Ishikawa (cell line): ENCODE data around the gene CACNA1C.

Source experiments
- CEBPB ChIP-seq: IDR thresholded peaks from 2 replicates; pipeline ENCODE4 v1.6.1; 2012
- CREB1 ChIP-seq: IDR thresholded peaks from 2 replicates; pipeline ENCODE4 v1.6.1; 2012; ENCODE audit warnings: low read depth
- EGR1 ChIP-seq: IDR thresholded peaks from 2 replicates; pipeline ENCODE4 v1.6.1; 2012
- EP300 ChIP-seq: IDR thresholded peaks from 2 replicates; pipeline ENCODE4 v1.6.1; 2012; ENCODE audit warnings: borderline replicate concordance
- FOXM1 ChIP-seq: IDR thresholded peaks from 2 replicates; pipeline ENCODE4 v1.6.1; 2012; ENCODE audit warnings: low read depth, borderline replicate concordance
- NFIC ChIP-seq: IDR thresholded peaks from 2 replicates; pipeline ENCODE4 v1.6.1; 2012
- RAD21 ChIP-seq: IDR thresholded peaks from 2 replicates; pipeline ENCODE4 v1.6.1; 2012; ENCODE audit warnings: low read depth
- TAF1 ChIP-seq: IDR thresholded peaks from 2 replicates; pipeline ENCODE4 v1.6.1; 2012; ENCODE audit warnings: low read depth, mild to moderate bottlenecking
- TCF12 ChIP-seq: IDR thresholded peaks from 2 replicates; pipeline ENCODE4 v1.6.1; 2012; ENCODE audit warnings: low read depth
- TEAD4 ChIP-seq: IDR thresholded peaks from 2 replicates; pipeline ENCODE4 v1.6.1; 2012
- YY1 ChIP-seq: IDR thresholded peaks from 2 replicates; pipeline ENCODE4 v1.6.1; 2012; ENCODE audit warnings: low read depth
- ZBTB7A ChIP-seq: IDR thresholded peaks from 2 replicates; pipeline ENCODE4 v1.6.1; 2012; ENCODE audit warnings: low read depth
- TF ChIP-seq, protein P1 (sequence below): IDR thresholded peaks from 2 replicates; pipeline ENCODE4 v1.6.1; 2012
- TF ChIP-seq, protein P2 (sequence below): IDR thresholded peaks from 2 replicates; pipeline ENCODE4 v1.6.1; 2012; ENCODE audit warnings: low read depth, mild to moderate bottlenecking
- TF ChIP-seq, protein P3 (sequence below): IDR thresholded peaks from 2 replicates; pipeline ENCODE4 v1.6.1; 2012

The CACNA1C gene

DNA sequence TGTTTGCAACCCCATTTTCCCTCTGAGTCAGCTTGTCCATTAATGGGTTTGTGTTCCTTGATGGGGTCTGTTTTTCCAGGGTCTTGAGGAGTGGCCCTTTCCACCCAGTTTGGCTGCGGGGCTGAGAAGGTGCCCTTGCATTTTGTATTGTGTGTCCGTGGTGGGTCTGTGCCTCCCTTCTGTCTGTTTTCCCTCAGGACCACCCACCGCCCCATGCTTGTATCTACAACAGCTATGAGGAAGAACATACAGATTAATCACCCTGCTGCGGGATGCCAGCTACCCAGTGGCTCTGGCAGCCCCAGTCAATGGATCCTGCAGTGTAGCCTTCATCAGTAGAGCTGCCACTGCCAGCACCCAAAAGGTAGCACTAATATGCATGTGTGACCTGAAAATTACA lies 235.7 kb downstream of the CACNA1C start:
- TF ChIP-seq NFIC, result no peak
- TF ChIP-seq EGR1, result no peak
- TF ChIP-seq, protein P1, sequence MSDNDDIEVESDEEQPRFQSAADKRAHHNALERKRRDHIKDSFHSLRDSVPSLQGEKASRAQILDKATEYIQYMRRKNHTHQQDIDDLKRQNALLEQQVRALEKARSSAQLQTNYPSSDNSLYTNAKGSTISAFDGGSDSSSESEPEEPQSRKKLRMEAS, result no peak
- TF ChIP-seq, protein P2, sequence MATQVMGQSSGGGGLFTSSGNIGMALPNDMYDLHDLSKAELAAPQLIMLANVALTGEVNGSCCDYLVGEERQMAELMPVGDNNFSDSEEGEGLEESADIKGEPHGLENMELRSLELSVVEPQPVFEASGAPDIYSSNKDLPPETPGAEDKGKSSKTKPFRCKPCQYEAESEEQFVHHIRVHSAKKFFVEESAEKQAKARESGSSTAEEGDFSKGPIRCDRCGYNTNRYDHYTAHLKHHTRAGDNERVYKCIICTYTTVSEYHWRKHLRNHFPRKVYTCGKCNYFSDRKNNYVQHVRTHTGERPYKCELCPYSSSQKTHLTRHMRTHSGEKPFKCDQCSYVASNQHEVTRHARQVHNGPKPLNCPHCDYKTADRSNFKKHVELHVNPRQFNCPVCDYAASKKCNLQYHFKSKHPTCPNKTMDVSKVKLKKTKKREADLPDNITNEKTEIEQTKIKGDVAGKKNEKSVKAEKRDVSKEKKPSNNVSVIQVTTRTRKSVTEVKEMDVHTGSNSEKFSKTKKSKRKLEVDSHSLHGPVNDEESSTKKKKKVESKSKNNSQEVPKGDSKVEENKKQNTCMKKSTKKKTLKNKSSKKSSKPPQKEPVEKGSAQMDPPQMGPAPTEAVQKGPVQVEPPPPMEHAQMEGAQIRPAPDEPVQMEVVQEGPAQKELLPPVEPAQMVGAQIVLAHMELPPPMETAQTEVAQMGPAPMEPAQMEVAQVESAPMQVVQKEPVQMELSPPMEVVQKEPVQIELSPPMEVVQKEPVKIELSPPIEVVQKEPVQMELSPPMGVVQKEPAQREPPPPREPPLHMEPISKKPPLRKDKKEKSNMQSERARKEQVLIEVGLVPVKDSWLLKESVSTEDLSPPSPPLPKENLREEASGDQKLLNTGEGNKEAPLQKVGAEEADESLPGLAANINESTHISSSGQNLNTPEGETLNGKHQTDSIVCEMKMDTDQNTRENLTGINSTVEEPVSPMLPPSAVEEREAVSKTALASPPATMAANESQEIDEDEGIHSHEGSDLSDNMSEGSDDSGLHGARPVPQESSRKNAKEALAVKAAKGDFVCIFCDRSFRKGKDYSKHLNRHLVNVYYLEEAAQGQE, result no peak
- no peak for TF ChIP-seq TAF1
- no peak for TF ChIP-seq ZBTB7A
- no peak for TF ChIP-seq TCF12
- no peak for TF ChIP-seq TEAD4
- TF ChIP-seq FOXM1, result no peak

DNA sequence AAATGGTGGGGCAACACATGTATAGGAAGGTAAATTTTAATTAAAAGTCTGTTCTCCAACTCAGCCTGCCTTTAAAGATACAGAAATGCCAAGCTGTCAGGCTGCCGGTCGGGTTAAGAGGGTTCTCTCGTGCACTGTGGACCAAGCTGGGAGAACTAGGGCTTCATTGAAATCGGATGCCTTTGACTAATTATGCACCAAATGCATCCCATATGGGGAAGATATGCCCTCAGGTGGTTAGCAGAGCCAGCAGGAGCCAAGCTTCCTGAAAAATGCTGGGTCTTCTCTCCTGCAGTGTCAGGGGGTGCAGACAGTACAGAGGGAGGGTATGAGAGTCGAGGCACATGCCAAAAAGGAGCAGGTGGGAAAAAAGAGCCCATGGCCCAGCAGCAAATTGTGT lies 236.1 kb downstream of the CACNA1C start:
- TF ChIP-seq TEAD4 (no peak), TCF12 (no peak), CREB1 (no peak), FOXM1 (no peak), ZBTB7A (no peak), YY1 (no peak), TAF1 (no peak), CEBPB (no peak), EP300 (no peak), EGR1 (no peak), RAD21 (no peak), NFIC (no peak)
- TF ChIP-seq, protein P2, result no peak
- TF ChIP-seq, protein P3, sequence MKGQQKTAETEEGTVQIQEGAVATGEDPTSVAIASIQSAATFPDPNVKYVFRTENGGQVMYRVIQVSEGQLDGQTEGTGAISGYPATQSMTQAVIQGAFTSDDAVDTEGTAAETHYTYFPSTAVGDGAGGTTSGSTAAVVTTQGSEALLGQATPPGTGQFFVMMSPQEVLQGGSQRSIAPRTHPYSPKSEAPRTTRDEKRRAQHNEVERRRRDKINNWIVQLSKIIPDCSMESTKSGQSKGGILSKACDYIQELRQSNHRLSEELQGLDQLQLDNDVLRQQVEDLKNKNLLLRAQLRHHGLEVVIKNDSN, result no peak
- TF ChIP-seq, protein P1, result no peak

DNA sequence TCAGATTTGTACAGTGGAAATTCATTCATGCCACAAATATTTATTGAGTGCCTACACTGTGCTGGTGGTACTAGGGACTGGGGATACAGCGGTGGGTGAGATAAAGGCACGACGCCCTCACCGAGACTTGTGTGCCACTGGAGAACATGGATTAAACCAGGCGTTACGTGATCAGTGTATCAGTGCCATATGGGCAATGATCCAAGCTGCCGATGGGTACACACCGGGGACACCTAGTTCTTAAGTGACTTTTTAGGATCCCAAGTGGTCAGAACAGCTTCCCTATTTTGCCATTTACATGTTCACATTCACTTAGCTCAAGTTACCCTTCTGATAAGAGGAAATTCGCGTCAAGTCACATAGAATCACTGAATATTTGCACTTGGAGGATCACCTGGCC lies 236.7 kb downstream of the CACNA1C start:
- TF ChIP-seq FOXM1 (no peak), EGR1 (no peak), RAD21 (no peak), TEAD4 (no peak), NFIC (no peak), ZBTB7A (no peak), TAF1 (no peak), CEBPB (no peak), EP300 (no peak)
- TF ChIP-seq, protein P2, result no peak
- TF ChIP-seq, protein P1, result no peak
- TF ChIP-seq, protein P3, result no peak

DNA sequence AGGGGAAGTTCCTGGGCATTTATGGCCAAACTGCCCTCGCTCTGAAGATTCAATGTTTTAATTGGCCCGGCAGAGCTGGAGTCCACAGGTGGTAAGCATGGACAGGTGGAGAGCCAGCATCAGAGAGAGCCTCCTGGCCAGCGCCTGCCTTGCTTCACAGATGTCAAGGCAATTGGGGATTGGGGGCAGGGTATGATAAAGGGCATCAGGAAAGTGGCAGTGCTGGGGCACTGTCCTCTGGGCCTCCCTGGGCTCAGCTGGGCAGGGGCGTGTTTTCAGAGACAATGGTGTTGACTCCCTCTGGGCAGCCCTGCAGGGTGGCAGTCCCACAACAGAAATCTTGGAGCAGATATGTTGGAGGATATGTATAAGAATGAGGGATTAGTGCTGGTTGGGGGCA lies 237.3 kb downstream of the CACNA1C start:
- TF ChIP-seq YY1 (no peak), CREB1 (no peak), TAF1 (no peak), RAD21 (no peak), EP300 (no peak), ZBTB7A (no peak), NFIC (no peak), EGR1 (no peak), CEBPB (no peak), FOXM1 (no peak)
- TF ChIP-seq, protein P2, result no peak
- TF ChIP-seq, protein P3, result no peak
- TF ChIP-seq, protein P1, result no peak
